HEK293T (cell line): Measurements from ENCODE around the gene MTMR3.

Experiments used
- ARNT ChIP-seq: fragments of 450-650 bp; IDR thresholded peaks from 2 replicates; pipeline ENCODE4 v1.6.1; 2017; ENCODE audit warnings: mild to moderate bottlenecking
- CTBP1 ChIP-seq: fragments of 450-650 bp; IDR thresholded peaks from 2 replicates; pipeline ENCODE4 v1.6.1; 2016; ENCODE audit warnings: borderline replicate concordance
- FOXK2 ChIP-seq: fragments of 450-650 bp; IDR thresholded peaks from 2 replicates; pipeline ENCODE4 v1.6.1; 2016; ENCODE audit warnings: mild to moderate bottlenecking
- FOXM1 ChIP-seq: fragments of 450-650 bp; IDR thresholded peaks from 2 replicates; pipeline ENCODE4 v1.6.1; 2017; ENCODE audit warnings: mild to moderate bottlenecking, borderline replicate concordance
- SP1 ChIP-seq: fragments of 450-650 bp; IDR thresholded peaks from 2 replicates; pipeline ENCODE4 v1.6.1; 2017
- ZNF384 ChIP-seq: fragments of 450-650 bp; IDR thresholded peaks from 2 replicates; pipeline ENCODE4 v1.6.1; 2016

- no peak for TF ChIP-seq FOXK2
- TF ChIP-seq SP1: no peak
- TF ChIP-seq FOXM1: no peak
- TF ChIP-seq ARNT: no peak
- TF ChIP-seq ZNF384: no peak
- no peak for TF ChIP-seq CTBP1
These were observed 34.9 kb upstream of the MTMR3 start for GRCh38 chr22:29848111-29848510.
